ENCODE data around the gene UBA1.

DNA sequence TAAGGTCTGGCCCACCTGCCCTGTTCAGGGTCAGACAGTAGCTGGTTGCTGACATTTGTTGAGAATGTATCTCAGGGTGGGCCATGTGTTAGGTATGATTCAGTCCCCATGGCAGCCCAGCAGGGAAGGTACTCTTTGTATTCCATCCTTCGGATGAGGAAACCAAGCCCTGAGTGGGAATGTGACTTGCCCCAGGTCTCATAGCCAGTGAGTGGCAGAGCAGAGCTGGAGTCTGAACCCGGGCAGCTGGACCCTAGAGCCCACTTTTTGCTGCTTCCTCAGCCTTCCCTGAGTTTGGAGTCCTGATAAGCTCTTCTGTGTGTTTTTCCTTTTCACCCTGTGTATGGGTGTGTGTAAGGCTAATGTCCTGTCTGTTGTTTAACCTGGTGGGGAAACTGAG, 21.6 kb upstream of the UBA1 start:
- TF ChIP-seq CTCF (IDR thresholded peaks at IDR 0.05): no peak
- no peak for TF ChIP-seq POLR2A (IDR thresholded peaks at IDR 0.05)

Measured in heart left ventricle (tissue), 13 donors.